H54 (cell line): ENCODE data around the gene FAM107B.
"Not testable (repeated sequence)": the region's sequence is repeated elsewhere in the genome, so short reads cannot be mapped to it uniquely, and the experiment has no call there.

Experiments
- DNase-seq: peaks from one replicate; pipeline ENCODE4 v3.0.0; 2011; ENCODE audit warnings: low spot score, mixed read lengths; ENCODE audit not compliant: insufficient read length
- FAIRE-seq: peaks from 3 replicates; lab custom pipeline; 2011; peaks lifted over from hg19 to GRCh38; lab: Jason Lieb, UNC
- POLR2A ChIP-seq: IDR thresholded peaks from 2 replicates; pipeline ENCODE4 v1.6.1; 2011; ENCODE audit warnings: low read depth, mild to moderate bottlenecking, low read length

FAM107B gene

GRCh38 chr10:14774797-14775196, at the start of gene FAM107B:
FAM107B (minus strand) TSS chr10:14774897; CDS start chr10:14774663, 234 bp downstream.
- FAIRE-seq (no peak), DNase-seq (no peak)
- no peak for TF ChIP-seq POLR2A

GRCh38 chr10:14823966-14824365, 49.3 kb upstream of the FAM107B start:
- no peak for TF ChIP-seq POLR2A
- FAIRE-seq = no peak

GRCh38 chr10:14822879-14823755, 48.4 kb upstream of the FAM107B start:
- FAIRE-seq (no peak), DNase-seq (peak; percentile 26)
- TF ChIP-seq POLR2A = no peak

More at GRCh38 chr10:14823966-14824365, 49.3 kb upstream of the FAM107B start:
- no peak for DNase-seq

- TF ChIP-seq POLR2A = no peak
- DNase-seq = no peak
- FAIRE-seq = no peak
These were observed 47.1 kb upstream of the FAM107B start for GRCh38 chr10:14821635-14822375.

- no peak for TF ChIP-seq POLR2A
- FAIRE-seq (no peak), DNase-seq (no peak)
These were observed 46.1 kb upstream of the FAM107B start for GRCh38 chr10:14820775-14821154.

- TF ChIP-seq POLR2A = no peak
- peak; percentile 96 for FAIRE-seq
- DNase-seq = peak; percentile 37
These were observed 45.5 kb upstream of the FAM107B start for GRCh38 chr10:14820010-14820774.

GRCh38 chr10:14816717-14817116, 42.0 kb upstream of the FAM107B start:
- FAIRE-seq, DNase-seq: not testable (repeated sequence)

GRCh38 chr10:14815681-14816080, 41.0 kb upstream of the FAM107B start:
- no peak for TF ChIP-seq POLR2A
- FAIRE-seq = no peak
- no peak for DNase-seq

GRCh38 chr10:14812271-14812670, 37.6 kb upstream of the FAM107B start:
- TF ChIP-seq POLR2A = no peak
- DNase-seq (peak; percentile 20), FAIRE-seq (peak; percentile 91)

GRCh38 chr10:14810969-14811953, 36.6 kb upstream of the FAM107B start:
- no peak for TF ChIP-seq POLR2A
- DNase-seq (no peak), FAIRE-seq (no peak)

GRCh38 chr10:14806318-14806717, 31.6 kb upstream of the FAM107B start:
- FAIRE-seq (no peak), DNase-seq (no peak)
- TF ChIP-seq POLR2A = no peak

- FAIRE-seq (no peak), DNase-seq (no peak)
- TF ChIP-seq POLR2A = no peak
These were observed 29.1 kb upstream of the FAM107B start for GRCh38 chr10:14803827-14804226.

GRCh38 chr10:14801723-14802122, 27.0 kb upstream of the FAM107B start:
- DNase-seq = no peak
- FAIRE-seq = no peak
- TF ChIP-seq POLR2A = no peak
